Measurements from ENCODE around the gene ADRB2. TPM values are rescaled to one million over a fixed set of nuclear protein-coding genes. Genes with fewer than 3 reads are reported as not detected.

Gene ADRB2
- total and polyA plus RNA-seq, 10 of the 15 experiments (the other 5 are each of a cell fraction or from before 2014, with no cell fraction given): 0.03 to 0.34 (median 0.18) TPM; not detected in 1

DNA sequence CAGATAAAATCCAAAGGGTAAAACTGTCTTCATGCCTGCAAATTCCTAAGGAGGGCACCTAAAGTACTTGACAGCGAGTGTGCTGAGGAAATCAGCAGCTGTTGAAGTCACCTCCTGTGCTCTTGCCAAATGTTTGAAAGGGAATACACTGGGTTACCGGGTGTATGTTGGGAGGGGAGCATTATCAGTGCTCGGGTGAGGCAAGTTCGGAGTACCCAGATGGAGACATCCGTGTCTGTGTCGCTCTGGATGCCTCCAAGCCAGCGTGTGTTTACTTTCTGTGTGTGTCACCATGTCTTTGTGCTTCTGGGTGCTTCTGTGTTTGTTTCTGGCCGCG lies 727 bp upstream of the ADRB2 start:
- Histone ChIP-seq H3K4me3 (peak overlapping the region; percentile 82), H3K4me2 (ENCODE audit: control insufficient read depth, insufficient read depth) (peak overlapping the region; percentile 88), H3K27me3 (replicated peaks in 1 of 2; ENCODE audit: control insufficient read depth in 2 of 2, insufficient read depth in 2 of 2, low read length in 1 of 2) (no peaks in the 10 kb centered on the region; a peak in 1 of 4 replicates), H3K27ac (ENCODE audit: control insufficient read depth, insufficient read depth) (0 out of 2 replicates have a peak overlapping the region, but pooled peaks have one; percentile 13), H2AFZ (ENCODE audit: control insufficient read depth, low read depth, low read length) (peak overlapping the region; percentile 89), H3K79me2 (ENCODE audit: control insufficient read depth, insufficient read depth, low read length) (no peaks in the 10 kb centered on the region), H4K20me1 (ENCODE audit: control insufficient read depth, insufficient read depth) (no peaks in the 10 kb centered on the region), H3K9me3 (replicated peaks; ENCODE audit: control insufficient read depth, insufficient read depth, low read length) (no peaks in the 10 kb centered on the region), H3K9ac (ENCODE audit: control insufficient read depth, insufficient read depth, low read length) (0 out of 2 replicates have a peak overlapping the region, but pooled peaks have one; percentile 19), H3K4me1 (ENCODE audit: control insufficient read depth, insufficient read depth, low read length) (peaks cover 7% of the 10 kb centered on the region), H3K36me3 (ENCODE audit: control insufficient read depth in 2 of 2, insufficient read depth in 2 of 2, low read length in 1 of 2) (no peaks in the 10 kb centered on the region)
- TF ChIP-seq NR2C1 (IDR thresholded peaks at IDR 0.05) (no peak), YY1 (IDR thresholded peaks at IDR 0.05; ENCODE audit: low read depth, low read length) (no peak), RBBP5 (conservative IDR thresholded peaks at IDR 0.05) (no peak), ZNF592 (IDR thresholded peaks at IDR 0.05) (no peak), HDAC2 (IDR thresholded peaks at IDR 0.05) (no peak), SREBF2 (IDR thresholded peaks at IDR 0.05; ENCODE audit: low read length) (no peak), ATF7 (IDR thresholded peaks at IDR 0.05; ENCODE audit: low read depth) (no peak), RELA (IDR thresholded peaks at IDR 0.05; ENCODE audit: borderline replicate concordance, partially characterized antibody) (no peak)
- TF ChIP-seq, protein P1, sequence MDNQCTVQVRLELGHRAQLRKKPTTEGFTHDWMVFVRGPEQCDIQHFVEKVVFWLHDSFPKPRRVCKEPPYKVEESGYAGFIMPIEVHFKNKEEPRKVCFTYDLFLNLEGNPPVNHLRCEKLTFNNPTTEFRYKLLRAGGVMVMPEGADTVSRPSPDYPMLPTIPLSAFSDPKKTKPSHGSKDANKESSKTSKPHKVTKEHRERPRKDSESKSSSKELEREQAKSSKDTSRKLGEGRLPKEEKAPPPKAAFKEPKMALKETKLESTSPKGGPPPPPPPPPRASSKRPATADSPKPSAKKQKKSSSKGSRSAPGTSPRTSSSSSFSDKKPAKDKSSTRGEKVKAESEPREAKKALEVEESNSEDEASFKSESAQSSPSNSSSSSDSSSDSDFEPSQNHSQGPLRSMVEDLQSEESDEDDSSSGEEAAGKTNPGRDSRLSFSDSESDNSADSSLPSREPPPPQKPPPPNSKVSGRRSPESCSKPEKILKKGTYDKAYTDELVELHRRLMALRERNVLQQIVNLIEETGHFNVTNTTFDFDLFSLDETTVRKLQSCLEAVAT (IDR thresholded peaks at IDR 0.05): no peak
- TF ChIP-seq, protein P2, sequence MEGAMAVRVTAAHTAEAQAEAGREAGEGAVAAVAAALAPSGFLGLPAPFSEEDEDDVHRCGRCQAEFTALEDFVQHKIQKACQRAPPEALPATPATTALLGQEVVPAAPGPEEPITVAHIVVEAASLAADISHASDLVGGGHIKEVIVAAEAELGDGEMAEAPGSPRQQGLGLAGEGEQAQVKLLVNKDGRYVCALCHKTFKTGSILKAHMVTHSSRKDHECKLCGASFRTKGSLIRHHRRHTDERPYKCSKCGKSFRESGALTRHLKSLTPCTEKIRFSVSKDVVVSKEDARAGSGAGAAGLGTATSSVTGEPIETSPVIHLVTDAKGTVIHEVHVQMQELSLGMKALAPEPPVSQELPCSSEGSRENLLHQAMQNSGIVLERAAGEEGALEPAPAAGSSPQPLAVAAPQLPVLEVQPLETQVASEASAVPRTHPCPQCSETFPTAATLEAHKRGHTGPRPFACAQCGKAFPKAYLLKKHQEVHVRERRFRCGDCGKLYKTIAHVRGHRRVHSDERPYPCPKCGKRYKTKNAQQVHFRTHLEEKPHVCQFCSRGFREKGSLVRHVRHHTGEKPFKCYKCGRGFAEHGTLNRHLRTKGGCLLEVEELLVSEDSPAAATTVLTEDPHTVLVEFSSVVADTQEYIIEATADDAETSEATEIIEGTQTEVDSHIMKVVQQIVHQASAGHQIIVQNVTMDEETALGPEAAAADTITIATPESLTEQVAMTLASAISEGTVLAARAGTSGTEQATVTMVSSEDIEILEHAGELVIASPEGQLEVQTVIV (IDR thresholded peaks at IDR 0.05; ENCODE audit: borderline replicate concordance, partially characterized antibody): no peak
- TF ChIP-seq, protein P3, sequence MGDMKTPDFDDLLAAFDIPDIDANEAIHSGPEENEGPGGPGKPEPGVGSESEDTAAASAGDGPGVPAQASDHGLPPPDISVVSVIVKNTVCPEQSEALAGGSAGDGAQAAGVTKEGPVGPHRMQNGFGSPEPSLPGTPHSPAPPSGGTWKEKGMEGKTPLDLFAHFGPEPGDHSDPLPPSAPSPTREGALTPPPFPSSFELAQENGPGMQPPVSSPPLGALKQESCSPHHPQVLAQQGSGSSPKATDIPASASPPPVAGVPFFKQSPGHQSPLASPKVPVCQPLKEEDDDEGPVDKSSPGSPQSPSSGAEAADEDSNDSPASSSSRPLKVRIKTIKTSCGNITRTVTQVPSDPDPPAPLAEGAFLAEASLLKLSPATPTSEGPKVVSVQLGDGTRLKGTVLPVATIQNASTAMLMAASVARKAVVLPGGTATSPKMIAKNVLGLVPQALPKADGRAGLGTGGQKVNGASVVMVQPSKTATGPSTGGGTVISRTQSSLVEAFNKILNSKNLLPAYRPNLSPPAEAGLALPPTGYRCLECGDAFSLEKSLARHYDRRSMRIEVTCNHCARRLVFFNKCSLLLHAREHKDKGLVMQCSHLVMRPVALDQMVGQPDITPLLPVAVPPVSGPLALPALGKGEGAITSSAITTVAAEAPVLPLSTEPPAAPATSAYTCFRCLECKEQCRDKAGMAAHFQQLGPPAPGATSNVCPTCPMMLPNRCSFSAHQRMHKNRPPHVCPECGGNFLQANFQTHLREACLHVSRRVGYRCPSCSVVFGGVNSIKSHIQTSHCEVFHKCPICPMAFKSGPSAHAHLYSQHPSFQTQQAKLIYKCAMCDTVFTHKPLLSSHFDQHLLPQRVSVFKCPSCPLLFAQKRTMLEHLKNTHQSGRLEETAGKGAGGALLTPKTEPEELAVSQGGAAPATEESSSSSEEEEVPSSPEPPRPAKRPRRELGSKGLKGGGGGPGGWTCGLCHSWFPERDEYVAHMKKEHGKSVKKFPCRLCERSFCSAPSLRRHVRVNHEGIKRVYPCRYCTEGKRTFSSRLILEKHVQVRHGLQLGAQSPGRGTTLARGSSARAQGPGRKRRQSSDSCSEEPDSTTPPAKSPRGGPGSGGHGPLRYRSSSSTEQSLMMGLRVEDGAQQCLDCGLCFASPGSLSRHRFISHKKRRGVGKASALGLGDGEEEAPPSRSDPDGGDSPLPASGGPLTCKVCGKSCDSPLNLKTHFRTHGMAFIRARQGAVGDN (IDR thresholded peaks at IDR 0.05): no peak
- ChIA-PET CTCF (interaction anchor here (0.6 to 1.6 kb wide), 5 partner anchors 31 to 177 kb away, joined by 3 read pairs; no protein-coding TSS in a partner anchor), RAD21 (ENCODE audit: unreplicated experiment) (interaction anchor here (0.9 to 1.2 kb wide), 2 partner anchors 84 to 132 kb away, joined by 3 to 4 read pairs; no protein-coding TSS in a partner anchor), SMC1A (ENCODE audit: uncharacterized antibody, unreplicated experiment) (interaction anchor here (1.0 to 1.2 kb wide), 2 partner anchors 33 to 86 kb away, joined by 3 to 5 read pairs; no protein-coding TSS in a partner anchor), POLR2A (no interaction called here)
- DNase-seq (ENCODE audit: low read depth, low spot score) (no peak), FAIRE-seq (no peak), ATAC-seq (no peak; the same call in 2 of the 3 replicates)
- intact Hi-C loops (cut with micrococcal nuclease; ENCODE audit: unreplicated experiment): loop anchor here (2.0 kb wide), 1 partner anchor 85 kb away; no protein-coding TSS in a partner anchor
- no TSS peak for BruUV-seq (replicated peaks)
- 2% methylated on average over 7 of the region's 9 CpGs for WGBS (ENCODE audit: insufficient coverage, insufficient replicate concordance, low lambda C conversion rate, missing lambda C conversion rate)
- in situ Hi-C loops (cut with MboI): no loop called here

Measured in GM12878 (cell line).